HEK293T (cell line): Measurements from ENCODE around the gene KMT2C.

ENCODE experiments used
- ARNT ChIP-seq: fragments of 450-650 bp; IDR thresholded peaks from 2 replicates; pipeline ENCODE4 v1.6.1; 2017; ENCODE audit warnings: mild to moderate bottlenecking
- ELF4 ChIP-seq: fragments of 450-650 bp; IDR thresholded peaks from 2 replicates; pipeline ENCODE4 v1.6.1; 2017; ENCODE audit warnings: antibody characterized with exemption
- NFRKB ChIP-seq: fragments of 450-650 bp; IDR thresholded peaks from 2 replicates; pipeline ENCODE4 v1.6.1; 2016; ENCODE audit warnings: mild to moderate bottlenecking, moderate library complexity
- SP1 ChIP-seq: fragments of 450-650 bp; IDR thresholded peaks from 2 replicates; pipeline ENCODE4 v1.6.1; 2017
- TF ChIP-seq, protein P1 (sequence below): fragments of 450-650 bp; IDR thresholded peaks from 2 replicates; pipeline ENCODE4 v1.6.1; 2016

DNA sequence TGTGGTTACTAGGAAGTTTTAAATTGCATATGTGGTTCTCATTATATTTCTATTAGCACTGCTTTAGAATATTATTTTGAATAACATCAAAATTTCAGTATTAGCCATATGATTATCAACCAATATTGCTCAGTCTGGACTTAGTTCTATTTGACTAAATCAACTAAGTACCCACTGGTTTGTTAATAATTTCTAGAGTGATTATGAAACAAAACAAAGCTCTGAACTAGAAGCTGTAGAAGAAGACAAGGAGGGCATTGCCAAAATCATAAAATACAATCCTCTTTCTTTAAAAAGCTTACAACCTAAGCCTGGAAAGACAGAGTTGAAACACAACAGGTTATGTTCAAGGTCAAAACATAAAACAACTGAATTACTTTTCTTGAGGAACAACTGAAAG, 204.7 kb downstream of the KMT2C start:
- TF ChIP-seq ELF4: no peak
- TF ChIP-seq SP1: no peak
- TF ChIP-seq NFRKB: no peak
- TF ChIP-seq, protein P1, sequence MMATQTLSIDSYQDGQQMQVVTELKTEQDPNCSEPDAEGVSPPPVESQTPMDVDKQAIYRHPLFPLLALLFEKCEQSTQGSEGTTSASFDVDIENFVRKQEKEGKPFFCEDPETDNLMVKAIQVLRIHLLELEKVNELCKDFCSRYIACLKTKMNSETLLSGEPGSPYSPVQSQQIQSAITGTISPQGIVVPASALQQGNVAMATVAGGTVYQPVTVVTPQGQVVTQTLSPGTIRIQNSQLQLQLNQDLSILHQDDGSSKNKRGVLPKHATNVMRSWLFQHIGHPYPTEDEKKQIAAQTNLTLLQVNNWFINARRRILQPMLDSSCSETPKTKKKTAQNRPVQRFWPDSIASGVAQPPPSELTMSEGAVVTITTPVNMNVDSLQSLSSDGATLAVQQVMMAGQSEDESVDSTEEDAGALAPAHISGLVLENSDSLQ: no peak
- no peak for TF ChIP-seq ARNT
